ENCODE results near the gene MB21D2.

DNA sequence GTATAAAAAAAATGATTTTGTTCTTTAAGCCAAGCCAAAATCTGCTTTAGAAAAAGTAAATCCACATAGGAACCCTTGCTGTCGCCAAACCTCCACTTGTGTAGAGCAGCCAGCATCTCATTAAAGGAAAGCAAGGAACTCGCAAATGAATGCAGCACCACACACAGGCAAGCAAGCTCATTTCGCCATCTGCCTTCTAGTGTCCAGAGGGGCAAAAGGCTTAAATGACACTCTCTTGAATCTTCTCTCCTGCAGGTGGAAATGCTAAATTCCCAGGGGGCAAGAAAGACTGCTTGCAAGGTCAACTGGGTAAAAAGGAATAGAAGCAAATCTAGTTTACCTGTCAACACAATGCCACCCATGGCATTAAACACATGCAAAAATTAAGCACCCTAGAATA lies 2.4 kb downstream of the MB21D2 start:
- no peak for TF ChIP-seq POLR2AphosphoS5 (IDR thresholded peaks at IDR 0.05; ENCODE audit: low read depth, low read length)
- TF ChIP-seq, protein P1, sequence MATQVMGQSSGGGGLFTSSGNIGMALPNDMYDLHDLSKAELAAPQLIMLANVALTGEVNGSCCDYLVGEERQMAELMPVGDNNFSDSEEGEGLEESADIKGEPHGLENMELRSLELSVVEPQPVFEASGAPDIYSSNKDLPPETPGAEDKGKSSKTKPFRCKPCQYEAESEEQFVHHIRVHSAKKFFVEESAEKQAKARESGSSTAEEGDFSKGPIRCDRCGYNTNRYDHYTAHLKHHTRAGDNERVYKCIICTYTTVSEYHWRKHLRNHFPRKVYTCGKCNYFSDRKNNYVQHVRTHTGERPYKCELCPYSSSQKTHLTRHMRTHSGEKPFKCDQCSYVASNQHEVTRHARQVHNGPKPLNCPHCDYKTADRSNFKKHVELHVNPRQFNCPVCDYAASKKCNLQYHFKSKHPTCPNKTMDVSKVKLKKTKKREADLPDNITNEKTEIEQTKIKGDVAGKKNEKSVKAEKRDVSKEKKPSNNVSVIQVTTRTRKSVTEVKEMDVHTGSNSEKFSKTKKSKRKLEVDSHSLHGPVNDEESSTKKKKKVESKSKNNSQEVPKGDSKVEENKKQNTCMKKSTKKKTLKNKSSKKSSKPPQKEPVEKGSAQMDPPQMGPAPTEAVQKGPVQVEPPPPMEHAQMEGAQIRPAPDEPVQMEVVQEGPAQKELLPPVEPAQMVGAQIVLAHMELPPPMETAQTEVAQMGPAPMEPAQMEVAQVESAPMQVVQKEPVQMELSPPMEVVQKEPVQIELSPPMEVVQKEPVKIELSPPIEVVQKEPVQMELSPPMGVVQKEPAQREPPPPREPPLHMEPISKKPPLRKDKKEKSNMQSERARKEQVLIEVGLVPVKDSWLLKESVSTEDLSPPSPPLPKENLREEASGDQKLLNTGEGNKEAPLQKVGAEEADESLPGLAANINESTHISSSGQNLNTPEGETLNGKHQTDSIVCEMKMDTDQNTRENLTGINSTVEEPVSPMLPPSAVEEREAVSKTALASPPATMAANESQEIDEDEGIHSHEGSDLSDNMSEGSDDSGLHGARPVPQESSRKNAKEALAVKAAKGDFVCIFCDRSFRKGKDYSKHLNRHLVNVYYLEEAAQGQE (IDR thresholded peaks at IDR 0.05; ENCODE audit: insufficient read depth in 1 of 2, low read depth in 2 of 2, low read length in 2 of 2), result no peak
- TF ChIP-seq TAF1 (IDR thresholded peaks at IDR 0.05; ENCODE audit: borderline replicate concordance, insufficient read depth, low read length), result no peak
- TF ChIP-seq SIN3A (IDR thresholded peaks at IDR 0.05; ENCODE audit: borderline replicate concordance, insufficient read depth, low read length), result no peak
- TF ChIP-seq FOXP2 (optimal IDR thresholded peaks at IDR 0.05; ENCODE audit: borderline replicate concordance, extremely low read depth, extremely low read length, insufficient read depth), result no peak
